Activated CD4-positive, alpha-beta memory T cell treated with anti-CD3 and anti-CD28 coated beads for 36 hours (primary cell): ENCODE results near the gene RPS24. TPM values are rescaled to one million over a fixed set of nuclear protein-coding genes. Genes with fewer than 3 reads are reported as not detected.

Experiments used
- CTCF ChIA-PET: fragments of 350-600 bp; sonication (Branson Sonifier 250); formaldehyde crosslinking; loops from one replicate; lab custom pipeline; 2021; ENCODE audit warnings: antibody characterized with exemption, inconsistent platforms; lab: Charles Lee
- POLR2A ChIA-PET: fragments of 350-600 bp; sonication (Branson Sonifier 250); formaldehyde crosslinking; loops from one replicate; lab custom pipeline; 2021; ENCODE audit warnings: antibody characterized with exemption; lab: Charles Lee
- DNase-seq: peaks from one replicate; pipeline ENCODE4 v3.0.0-alpha.2; 2020
- H3K27ac Mint-ChIP-seq: one replicate; pipeline ENCODE4 v1.8.0; 2021; ENCODE audit warnings: mixed read lengths
- H3K27me3 Mint-ChIP-seq: one replicate; pipeline ENCODE4 v1.8.0; 2021; ENCODE audit warnings: mixed read lengths
- H3K36me3 Mint-ChIP-seq: one replicate; pipeline ENCODE4 v1.8.0; 2021; ENCODE audit warnings: mixed read lengths
- H3K4me1 Mint-ChIP-seq: one replicate; pipeline ENCODE4 v1.8.0; 2021; ENCODE audit warnings: low read depth, mixed read lengths
- H3K4me3 Mint-ChIP-seq: one replicate; pipeline ENCODE4 v1.8.0; 2021; ENCODE audit warnings: mild to moderate bottlenecking, mixed read lengths
- H3K9me3 Mint-ChIP-seq: one replicate; pipeline ENCODE4 v1.8.0; 2021; ENCODE audit warnings: mixed read lengths
- intact Hi-C: fragments of 100-400 bp; cut with micrococcal nuclease; formaldehyde crosslinking; loops from one replicate; pipeline ENCODE4 v1.15.1; 2023
- total RNA-seq, 2 experiments: library from RNA; stranded (reverse); gene quantifications; one replicate each; pipeline ENCODE4 v1.2.3, GENCODE V29; 2021

Gene RPS24
- total RNA-seq, 2 experiments from 2014 or later, result 1,680 to 1,722 TPM

DNA sequence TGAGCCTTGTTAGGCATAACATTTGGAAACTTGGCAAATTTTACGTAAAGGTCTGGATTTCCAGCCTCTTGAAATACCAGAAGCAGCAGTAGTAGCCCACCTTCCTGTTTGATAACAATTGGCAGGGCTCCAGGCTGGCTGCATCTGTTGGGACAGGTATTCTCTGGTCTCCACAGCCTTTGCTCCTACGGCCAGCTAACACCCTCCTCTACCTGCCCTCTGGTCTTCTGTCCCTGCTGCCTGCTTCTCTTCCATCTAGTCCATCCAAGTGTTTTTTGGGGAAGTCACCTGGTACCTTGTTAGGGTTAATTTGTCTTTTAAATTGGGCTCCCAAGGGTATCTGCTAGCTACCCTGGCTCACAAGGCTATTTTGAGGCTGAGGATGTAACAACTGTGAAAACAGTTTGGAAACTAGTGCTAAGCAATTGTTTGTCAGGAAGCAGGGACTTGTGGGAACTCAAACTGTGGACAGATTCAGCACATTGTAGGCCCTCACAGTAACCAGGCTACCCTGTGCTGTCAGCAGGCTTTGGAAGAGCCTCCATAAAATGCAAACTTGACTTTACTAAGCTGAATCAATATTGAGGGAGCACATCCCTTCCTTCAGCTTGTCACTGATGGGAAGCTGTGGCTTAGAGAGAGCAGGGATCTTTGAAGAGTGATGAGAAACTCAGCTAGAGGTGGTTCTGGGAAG lies 8.5 kb downstream of the RPS24 start:
- Mint-ChIP-seq H3K4me3 (no peak overlapping the region), H3K27ac (peak overlapping the region; percentile 65), H3K4me1 (peaks cover 66% of the 10 kb centered on the region), H3K36me3 (peaks cover 48% of the 10 kb centered on the region), H3K9me3 (no peaks in the 10 kb centered on the region), H3K27me3 (no peaks in the 10 kb centered on the region)
- no peak for DNase-seq
- POLR2A ChIA-PET, result interaction anchor here (0.7 to 1.3 kb wide), 2 partner anchors 8 to 1123 kb away, joined by 3 to 4 read pairs; no protein-coding TSS in a partner anchor
- intact Hi-C loops, result loop anchor here (10.0 kb wide), 1 partner anchor 723 kb away; no protein-coding TSS in a partner anchor
- CTCF ChIA-PET, result interaction anchor here (1.4 kb wide), 1 partner anchor 1154 kb away, joined by 5 read pairs; no protein-coding TSS in a partner anchor

DNA sequence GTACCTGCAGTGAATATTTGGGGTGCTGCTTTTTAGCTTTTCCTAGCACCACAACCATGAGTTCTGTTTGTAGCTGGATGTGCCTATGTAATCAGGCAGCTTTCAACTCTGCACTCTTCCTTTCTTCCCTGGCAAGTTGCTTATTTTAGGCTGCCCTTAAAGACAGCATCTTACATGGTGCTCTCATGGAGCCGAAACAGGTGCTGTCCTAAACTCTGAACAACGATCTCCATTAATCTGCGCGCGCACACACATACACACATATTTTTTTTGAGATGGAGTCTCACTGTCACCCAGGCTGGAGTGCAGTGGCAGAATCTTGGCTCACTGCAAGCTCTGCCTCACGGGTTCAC lies 9.1 kb downstream of the RPS24 start:
- H3K27ac Mint-ChIP-seq, result no peak overlapping the region
- H3K4me1 Mint-ChIP-seq, result peaks cover 64% of the 10 kb centered on the region
- H3K9me3 Mint-ChIP-seq, result no peaks in the 10 kb centered on the region
- ChIA-PET POLR2A (interaction anchor here (0.7 to 1.3 kb wide), 2 partner anchors 8 to 33 kb away, joined by 4 to 5 read pairs; no protein-coding TSS in a partner anchor), CTCF (interaction anchor here (1.4 kb wide), 1 partner anchor 1153 kb away, joined by 5 read pairs; no protein-coding TSS in a partner anchor)
- intact Hi-C loops, result loop anchor here (10.0 kb wide), 1 partner anchor 722 kb away; no protein-coding TSS in a partner anchor
- DNase-seq, result no peak
- no peak overlapping the region for H3K4me3 Mint-ChIP-seq
- no peaks in the 10 kb centered on the region for H3K27me3 Mint-ChIP-seq
- H3K36me3 Mint-ChIP-seq, result peaks cover 43% of the 10 kb centered on the region

DNA sequence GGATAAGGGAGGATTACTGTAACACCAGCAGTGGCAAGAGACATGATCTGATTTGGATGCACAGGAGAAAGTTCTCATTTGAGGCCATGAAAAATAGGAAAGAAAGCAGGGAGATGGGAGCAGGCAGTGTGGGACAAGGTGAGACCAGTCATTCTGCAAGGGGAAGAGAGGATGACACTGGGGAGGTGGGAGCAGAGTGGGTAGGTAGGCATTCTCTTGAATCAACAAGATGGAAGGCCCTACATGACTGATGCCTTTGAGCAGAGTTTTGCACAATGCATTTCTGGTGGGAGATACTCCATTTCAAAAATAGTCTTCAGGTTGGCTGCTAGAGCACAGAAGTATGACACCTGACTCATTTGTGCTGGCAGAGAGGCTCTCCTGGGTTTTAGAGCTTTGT lies 10.5 kb downstream of the RPS24 start:
- intact Hi-C loops, result loop anchor here (10.0 kb wide), 1 partner anchor 721 kb away; no protein-coding TSS in a partner anchor
- POLR2A ChIA-PET, result interaction anchor here (1.2 kb wide), 1 partner anchor 8 kb away, joined by 3 read pairs; no protein-coding TSS in a partner anchor
- H3K27me3 Mint-ChIP-seq, result no peaks in the 10 kb centered on the region
- CTCF ChIA-PET, result interaction anchor here (4.0 kb wide), 1 partner anchor 1152 kb away, joined by 64 read pairs; no protein-coding TSS in a partner anchor
- no peak for DNase-seq
- H3K27ac Mint-ChIP-seq, result peak overlapping the region; percentile 14
- peaks cover 53% of the 10 kb centered on the region for H3K4me1 Mint-ChIP-seq
- H3K4me3 Mint-ChIP-seq, result no peak overlapping the region
- peaks cover 30% of the 10 kb centered on the region for H3K36me3 Mint-ChIP-seq
- H3K9me3 Mint-ChIP-seq, result no peaks in the 10 kb centered on the region

DNA sequence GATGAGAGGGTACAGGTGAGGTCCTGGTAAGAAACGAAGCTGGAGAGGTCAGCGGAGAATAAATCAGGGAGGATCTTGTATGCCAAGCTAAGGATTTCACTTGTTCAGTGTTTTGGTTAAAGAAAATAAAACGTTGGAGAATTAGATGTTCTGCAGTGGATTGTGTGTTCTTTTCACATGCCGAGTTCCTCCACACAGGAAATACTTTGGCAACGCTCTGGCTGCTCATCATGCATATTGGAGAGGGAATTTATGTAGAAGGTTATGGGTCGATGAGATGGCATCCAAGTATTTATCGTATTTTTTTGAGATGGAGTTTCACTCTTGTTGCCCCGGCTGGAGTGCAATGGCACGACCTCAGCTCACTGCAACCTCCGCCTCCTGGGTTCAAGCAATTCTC lies 11.0 kb downstream of the RPS24 start:
- peak overlapping the region; percentile 14 for H3K27ac Mint-ChIP-seq
- DNase-seq, result no peak
- H3K9me3 Mint-ChIP-seq, result no peaks in the 10 kb centered on the region
- ChIA-PET POLR2A (interaction anchor here (1.2 kb wide), 1 partner anchor 9 kb away, joined by 3 read pairs; no protein-coding TSS in a partner anchor), CTCF (interaction anchor here (1.4 to 4.0 kb wide), 2 partner anchors 1151 to 1159 kb away, joined by 3 to 64 read pairs; no protein-coding TSS in a partner anchor)
- no peaks in the 10 kb centered on the region for H3K27me3 Mint-ChIP-seq
- H3K36me3 Mint-ChIP-seq, result peaks cover 26% of the 10 kb centered on the region
- peaks cover 48% of the 10 kb centered on the region for H3K4me1 Mint-ChIP-seq
- intact Hi-C loops, result loop anchor here (5.0 to 10.0 kb wide), 2 partner anchors 720 to 1023 kb away; partner anchors contain the start of gene ZMIZ1
- no peak overlapping the region for H3K4me3 Mint-ChIP-seq

DNA sequence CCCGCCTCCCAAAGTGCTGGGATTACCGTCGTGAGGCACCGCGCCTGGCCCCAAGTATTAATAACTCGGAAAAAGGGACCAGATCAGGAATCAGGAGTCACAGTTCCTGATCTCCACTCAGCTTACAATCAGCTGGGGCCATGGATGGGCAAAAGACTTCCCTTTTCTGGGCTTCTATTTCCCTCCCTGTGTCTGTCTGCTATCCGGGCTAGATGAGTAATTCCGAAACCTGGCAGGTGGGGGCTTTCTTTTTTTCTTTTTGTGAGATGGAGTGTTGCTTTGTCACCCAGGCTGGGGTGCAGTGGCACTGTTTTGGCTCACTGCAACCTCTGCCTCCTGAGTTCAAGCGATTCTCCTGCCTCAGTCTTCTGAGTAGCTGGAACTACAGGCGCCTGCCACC lies 11.6 kb downstream of the RPS24 start:
- Mint-ChIP-seq H3K27me3 (no peaks in the 10 kb centered on the region), H3K4me3 (no peak overlapping the region), H3K27ac (no peak overlapping the region), H3K9me3 (no peaks in the 10 kb centered on the region), H3K36me3 (peaks cover 21% of the 10 kb centered on the region), H3K4me1 (peaks cover 44% of the 10 kb centered on the region)
- CTCF ChIA-PET, result interaction anchor here (1.1 to 4.6 kb wide), 4 partner anchors 14 to 1159 kb away, joined by 3 to 64 read pairs (median 14); no protein-coding TSS in a partner anchor
- peak; percentile 62 for DNase-seq
- intact Hi-C loops, result loop anchor here (5.0 to 10.0 kb wide), 2 partner anchors 720 to 1022 kb away; partner anchors contain the start of gene ZMIZ1
- POLR2A ChIA-PET, result interaction anchor here (1.2 to 1.9 kb wide), 2 partner anchors 9 to 11 kb away, joined by 3 to 6 read pairs; no protein-coding TSS in a partner anchor

DNA sequence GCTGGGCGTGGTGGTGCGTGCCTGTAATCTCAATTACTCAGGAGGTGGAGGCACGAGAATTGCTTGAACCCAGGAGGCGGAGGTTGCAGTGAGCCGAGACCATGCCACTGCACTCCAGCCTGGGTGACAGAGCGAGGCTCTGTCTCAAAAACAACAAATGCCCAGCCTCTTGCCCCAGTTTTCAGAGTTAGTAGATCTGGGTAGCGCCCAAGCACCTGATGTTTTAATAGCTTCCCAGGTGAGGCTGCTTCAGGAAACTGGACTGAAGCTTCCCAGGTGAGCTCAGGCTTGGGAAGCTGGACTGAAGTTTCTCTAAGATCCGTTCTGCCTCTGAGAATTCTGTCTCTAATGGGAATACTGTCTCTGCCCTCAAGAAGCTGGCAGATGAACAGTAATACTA lies 12.2 kb downstream of the RPS24 start:
- H3K36me3 Mint-ChIP-seq, result peaks cover 15% of the 10 kb centered on the region
- H3K4me1 Mint-ChIP-seq, result peaks cover 40% of the 10 kb centered on the region
- CTCF ChIA-PET, result interaction anchor here (1.1 to 4.6 kb wide), 5 partner anchors 9 to 1158 kb away, joined by 3 to 64 read pairs (median 23); no protein-coding TSS in a partner anchor
- H3K9me3 Mint-ChIP-seq, result no peaks in the 10 kb centered on the region
- no peaks in the 10 kb centered on the region for H3K27me3 Mint-ChIP-seq
- POLR2A ChIA-PET, result interaction anchor here (0.6 to 1.9 kb wide), 3 partner anchors 12 to 29 kb away, joined by 3 to 6 read pairs (median 5); no protein-coding TSS in a partner anchor
- intact Hi-C loops, result loop anchor here (5.0 to 10.0 kb wide), 2 partner anchors 719 to 1021 kb away; partner anchors contain the start of gene ZMIZ1
- H3K4me3 Mint-ChIP-seq, result no peak overlapping the region
- no peak overlapping the region for H3K27ac Mint-ChIP-seq
- no peak for DNase-seq

DNA sequence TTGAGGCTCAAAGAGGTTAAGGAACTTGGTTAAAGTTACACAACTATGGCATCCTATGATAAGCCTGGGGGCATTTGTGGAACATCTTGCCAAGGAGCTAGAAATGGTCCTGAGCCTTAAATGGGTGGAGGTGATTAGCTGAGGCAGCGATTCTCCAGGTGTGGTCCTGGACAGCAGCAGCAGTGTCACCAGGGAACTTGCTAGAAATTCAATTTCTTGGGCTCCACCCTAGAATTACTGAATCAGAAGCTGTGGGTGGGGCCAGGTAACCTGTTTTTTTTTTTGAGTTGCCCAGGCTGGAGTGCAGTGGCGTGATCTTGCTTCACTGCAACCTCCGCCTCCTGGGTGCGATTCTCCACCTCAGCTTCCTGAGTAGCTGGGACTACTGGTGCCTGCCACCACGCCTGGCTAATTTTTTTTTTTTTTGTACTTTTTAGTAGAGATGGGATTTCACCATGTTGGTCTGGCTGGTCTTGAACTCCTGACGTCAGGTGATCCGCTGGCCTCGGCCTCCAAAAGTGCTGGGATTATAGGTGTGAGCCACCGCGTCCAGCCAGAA lies 13.1 kb downstream of the RPS24 start:
- H3K36me3 Mint-ChIP-seq, result peaks cover 6% of the 10 kb centered on the region
- no peaks in the 10 kb centered on the region for H3K27me3 Mint-ChIP-seq
- no peak overlapping the region for H3K4me3 Mint-ChIP-seq
- ChIA-PET CTCF (interaction anchor here (0.6 to 4.6 kb wide), 19 partner anchors 10 to 1156 kb away, joined by 3 to 64 read pairs (median 4); partner anchors contain the start of genes POLR3A and RPS24), POLR2A (interaction anchor here (1.2 to 1.9 kb wide), 2 partner anchors 13 to 19 kb away, joined by 3 to 6 read pairs; no protein-coding TSS in a partner anchor)
- H3K4me1 Mint-ChIP-seq, result peaks cover 31% of the 10 kb centered on the region
- no peak for DNase-seq
- no peak overlapping the region for H3K27ac Mint-ChIP-seq
- intact Hi-C loops, result loop anchor here (1.0 to 10.0 kb wide), 5 partner anchors 392 to 1149 kb away; partner anchors contain the start of gene ZMIZ1
- no peaks in the 10 kb centered on the region for H3K9me3 Mint-ChIP-seq

DNA sequence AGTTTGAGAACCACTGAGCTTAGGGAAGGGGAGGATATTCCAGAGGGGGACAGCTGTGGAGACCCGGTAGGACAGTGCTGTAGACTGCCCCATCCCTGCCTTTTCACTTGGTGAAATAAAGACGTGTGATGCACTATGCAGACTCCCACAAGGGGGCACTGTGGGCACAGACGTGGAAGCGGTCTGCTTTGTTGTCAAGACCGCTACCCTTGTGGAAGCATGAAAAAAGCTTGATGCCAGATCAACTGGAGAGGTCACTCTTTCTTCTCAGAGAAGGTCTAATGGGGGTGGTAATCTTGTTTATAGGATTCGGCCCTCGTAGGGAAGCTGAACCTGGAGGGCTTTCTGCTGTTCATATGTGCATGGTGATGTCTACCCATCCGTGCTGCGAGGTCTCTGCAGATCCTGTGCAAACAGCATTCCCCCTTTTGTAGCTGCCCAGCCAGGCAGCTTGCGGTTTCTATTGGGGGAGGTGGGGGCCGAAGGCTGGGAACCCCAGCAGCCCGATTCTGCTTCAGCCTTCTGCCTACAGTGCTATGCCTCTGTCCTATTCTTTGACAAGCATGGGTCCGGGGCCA lies 13.7 kb downstream of the RPS24 start:
- peak; percentile 86 for DNase-seq
- H3K4me3 Mint-ChIP-seq, result no peak overlapping the region
- no peaks in the 10 kb centered on the region for H3K9me3 Mint-ChIP-seq
- POLR2A ChIA-PET, result interaction anchor here (0.5 kb wide), 1 partner anchor 12 kb away, joined by 4 read pairs; no protein-coding TSS in a partner anchor
- H3K4me1 Mint-ChIP-seq, result peaks cover 28% of the 10 kb centered on the region
- CTCF ChIA-PET, result interaction anchor here (0.6 to 4.6 kb wide), 20 partner anchors 10 to 1155 kb away, joined by 3 to 64 read pairs (median 5); partner anchors contain the start of genes POLR3A and RPS24
- peaks cover 3% of the 10 kb centered on the region for H3K36me3 Mint-ChIP-seq
- intact Hi-C loops, result loop anchor here (1.0 to 10.0 kb wide), 5 partner anchors 391 to 1148 kb away; partner anchors contain the start of gene ZMIZ1
- no peaks in the 10 kb centered on the region for H3K27me3 Mint-ChIP-seq
- no peak overlapping the region for H3K27ac Mint-ChIP-seq

DNA sequence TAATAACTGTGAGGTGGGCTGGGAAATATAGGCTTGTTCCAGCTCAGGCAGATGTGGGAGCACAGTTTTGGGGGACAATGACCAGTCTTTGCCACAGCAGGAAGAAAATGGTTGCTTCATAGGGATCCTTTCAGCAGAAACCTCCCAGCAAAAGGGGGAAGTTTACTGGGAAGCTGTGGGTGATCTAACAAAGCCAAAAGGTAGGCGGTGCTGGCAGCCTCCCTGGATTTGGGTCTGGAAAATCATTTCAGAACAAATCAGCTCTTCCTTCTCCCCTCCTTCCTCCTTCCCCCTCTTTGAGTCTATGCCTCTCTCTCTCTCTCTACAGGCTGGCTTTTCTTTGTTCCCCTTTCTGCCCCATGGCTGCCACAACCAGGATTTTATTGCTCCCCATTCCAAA lies 16.2 kb downstream of the RPS24 start:
- intact Hi-C loops, result loop anchor here (5.0 to 10.0 kb wide), 2 partner anchors 715 to 1017 kb away; partner anchors contain the start of gene ZMIZ1
- ChIA-PET CTCF (interaction anchor here (1.7 to 1.9 kb wide), 2 partner anchors 608 to 1146 kb away, joined by 7 to 9 read pairs; no protein-coding TSS in a partner anchor), POLR2A (no interaction called here)
- DNase-seq, result no peak
- Mint-ChIP-seq H3K36me3 (no peaks in the 10 kb centered on the region), H3K27me3 (no peaks in the 10 kb centered on the region), H3K4me1 (peaks cover 12% of the 10 kb centered on the region), H3K27ac (no peak overlapping the region), H3K9me3 (no peaks in the 10 kb centered on the region), H3K4me3 (no peak overlapping the region)

DNA sequence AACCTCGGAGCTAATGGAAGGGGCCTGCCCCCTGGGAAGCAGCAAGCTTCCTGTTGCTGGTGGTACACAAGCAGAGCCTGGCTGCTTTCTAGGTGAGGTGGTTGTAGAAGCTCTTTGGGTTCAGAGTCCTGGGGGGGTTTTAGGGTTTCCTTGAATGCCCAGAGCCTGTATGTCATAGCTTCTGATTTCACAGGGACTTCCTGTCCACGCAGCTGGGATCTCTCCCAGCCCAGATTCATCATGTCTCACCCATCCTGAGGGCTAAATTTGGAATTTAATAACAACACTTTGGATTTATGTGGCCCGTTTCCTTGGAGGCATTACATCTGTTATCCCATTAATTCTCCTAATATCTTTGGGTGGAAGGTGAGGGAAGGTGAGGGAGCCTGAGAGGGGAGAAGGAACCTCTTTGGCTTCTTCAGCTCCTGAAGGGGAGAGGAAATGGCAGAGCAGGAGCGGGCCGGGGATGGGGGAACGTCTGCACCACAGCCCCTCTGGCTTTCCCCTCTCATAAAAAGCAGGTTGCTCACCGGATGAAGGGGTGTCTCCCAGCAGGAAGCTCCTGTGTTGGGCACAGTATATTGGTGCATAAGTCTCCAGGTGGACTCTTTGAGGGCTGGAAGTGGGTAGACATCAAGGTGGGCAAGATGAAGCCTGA lies 19.7 kb downstream of the RPS24 start:
- intact Hi-C loops, result no loop called here
- H3K9me3 Mint-ChIP-seq, result no peaks in the 10 kb centered on the region
- CTCF ChIA-PET, result interaction anchor here (1.0 to 1.7 kb wide), 2 partner anchors 1142 to 1149 kb away, joined by 4 to 6 read pairs; no protein-coding TSS in a partner anchor

More for the DNA sequence above, 19.7 kb downstream of the RPS24 start:
- H3K27me3 Mint-ChIP-seq, result no peaks in the 10 kb centered on the region
- no peak for DNase-seq
- no peaks in the 10 kb centered on the region for H3K36me3 Mint-ChIP-seq
- no peak overlapping the region for H3K27ac Mint-ChIP-seq
- H3K4me1 Mint-ChIP-seq, result no peaks in the 10 kb centered on the region
- POLR2A ChIA-PET, result no interaction called here
- H3K4me3 Mint-ChIP-seq, result no peak overlapping the region
